Dorsolateral prefrontal cortex (tissue), 118 donors: Measurements from ENCODE around the gene MTFP1. TPM values are rescaled to one million over a fixed set of nuclear protein-coding genes. Genes with fewer than 3 reads are reported as not detected.

Experiments used
- total RNA-seq, 120 experiments: library from RNA; stranded (reverse); gene quantifications; one replicate each; pipeline versions ENCODE4 v1.2.3 to v1.2.4, GENCODE V29; 2022

MTFP1 gene
- total RNA-seq, 120 experiments from 2014 or later = 1.3 to 14.2 (median 4.0) TPM

Other genes with a start within 250 kb of the MTFP1 start
- 1 to 10 TPM in 24 of 120 experiments, under 1 TPM in 53, not detected in 43; 0.10 to 6.6 (median 0.61) TPM for gene LIF, start 179.0 kb upstream of the MTFP1 start, total RNA-seq
- 1 to 10 TPM in 27 of 120 experiments, under 1 TPM in 47, not detected in 46; 0.23 to 6.7 (median 0.77) TPM for gene OSM, start 158.9 kb upstream of the MTFP1 start, total RNA-seq
- gene CASTOR1, start 136.3 kb upstream of the MTFP1 start, total RNA-seq = 10 to 100 TPM in 109 of 120 experiments, 1 to 10 TPM in 11; 4.6 to 43.5 (median 15.5) TPM
- gene TBC1D10A, start 98.8 kb upstream of the MTFP1 start, total RNA-seq = 10 to 100 TPM in 116 of 120 experiments, 1 to 10 TPM in 4; 8.7 to 34.6 (median 16.2) TPM
- 100 to 1,000 TPM; 120 to 195 (median 158) TPM for gene SF3A1, start 68.9 kb upstream of the MTFP1 start, total RNA-seq
- gene CCDC157, start 68.8 kb upstream of the MTFP1 start, total RNA-seq = 10 to 100 TPM in 1 of 120 experiments, 1 to 10 TPM in 119; 1.9 to 13.1 (median 6.2) TPM
- gene RNF215, start 38.4 kb upstream of the MTFP1 start, total RNA-seq = 10 to 100 TPM; 18.9 to 55.4 (median 34.4) TPM
- gene SEC14L2, start 28.8 kb upstream of the MTFP1 start, total RNA-seq = 100 to 1,000 TPM in 7 of 120 experiments, 10 to 100 TPM in 113; 48.9 to 142 (median 72.0) TPM
- gene SEC14L3, start 46.2 kb downstream of the MTFP1 start, total RNA-seq = under 1 TPM in 3 of 120 experiments, not detected in 117; 0.22 to 0.66 (median 0.25) TPM
- gene SEC14L4, start 79.9 kb downstream of the MTFP1 start, total RNA-seq = 1 to 10 TPM in 10 of 120 experiments, under 1 TPM in 93, not detected in 17; 0.11 to 1.6 (median 0.48) TPM
- gene SEC14L6, start 121.0 kb downstream of the MTFP1 start, total RNA-seq = 1 to 10 TPM; 1.1 to 7.5 (median 3.4) TPM
- 10 to 100 TPM in 89 of 120 experiments, 1 to 10 TPM in 31; 3.1 to 57.7 (median 16.1) TPM for gene GAL3ST1, start 148.9 kb downstream of the MTFP1 start, total RNA-seq
- gene PES1, start 166.1 kb downstream of the MTFP1 start, total RNA-seq = 10 to 100 TPM; 32.3 to 60.0 (median 44.4) TPM
- 10 to 100 TPM in 113 of 120 experiments, 1 to 10 TPM in 7; 6.7 to 36.0 (median 16.1) TPM for gene TCN2, start 181.4 kb downstream of the MTFP1 start, total RNA-seq
- 10 to 100 TPM in 100 of 120 experiments, 1 to 10 TPM in 20; 8.0 to 18.4 (median 11.5) TPM for gene SLC35E4, start 210.0 kb downstream of the MTFP1 start, total RNA-seq
- 10 to 100 TPM in 91 of 120 experiments, 1 to 10 TPM in 29; 6.2 to 23.2 (median 12.1) TPM for gene DUSP18, start 242.1 kb downstream of the MTFP1 start, total RNA-seq